Neutrophil (primary cell): ENCODE data around the gene PGM1.
A peak's percentile ranks its signal among the peaks of the same experiment; 100 is the strongest.

ENCODE experiments used
- H3K27ac ChIP-seq: fragments of 200-600 bp; sonication (generic); 2 replicates; pipeline ENCODE4 v1.5.1; 2016; ENCODE audit warnings: mild to moderate bottlenecking, moderate library complexity
- H3K27me3 ChIP-seq: fragments of 200-600 bp; sonication (generic); 2 replicates; pipeline ENCODE4 v1.6.0; 2016; ENCODE audit warnings: mild to moderate bottlenecking
- H3K36me3 ChIP-seq: fragments of 200-600 bp; sonication (generic); 2 replicates; pipeline ENCODE4 v1.5.1; 2017
- H3K4me1 ChIP-seq, 2 experiments: fragments of 200-600 bp in 1 of 2; sonication (generic) in 1 of 2; 1 replicate in 1 of 2; 2 replicates in 1 of 2; pipeline versions ENCODE4 v1.5.1 to v1.6.1; 2013 to 2016; ENCODE audit warnings: low read depth in 1 of 2, low read length in 1 of 2, mild to moderate bottlenecking in 1 of 2, moderate library complexity in 1 of 2; ENCODE audit not compliant: control insufficient read depth in 1 of 2, insufficient read depth in 1 of 2
- H3K4me3 ChIP-seq, 2 experiments: fragments of 200-600 bp in 1 of 2; sonication (generic) in 1 of 2; 1 replicate in 1 of 2; 2 replicates in 1 of 2; pipeline ENCODE4 v1.5.1; 2013 to 2016; ENCODE audit warnings: low read depth in 1 of 2, low read length in 1 of 2, mild to moderate bottlenecking in 1 of 2, moderate library complexity in 1 of 2
- H3K9me3 ChIP-seq: fragments of 200-600 bp; sonication (generic); 2 replicates; pipeline ENCODE4 v1.5.1; 2016
- TF ChIP-seq, protein P1 (sequence below): fragments of 200-600 bp; sonication (generic); IDR thresholded peaks from 2 replicates; pipeline ENCODE4 v1.5.1; 2016; ENCODE audit warnings: antibody characterized with exemption

The PGM1 gene

DNA sequence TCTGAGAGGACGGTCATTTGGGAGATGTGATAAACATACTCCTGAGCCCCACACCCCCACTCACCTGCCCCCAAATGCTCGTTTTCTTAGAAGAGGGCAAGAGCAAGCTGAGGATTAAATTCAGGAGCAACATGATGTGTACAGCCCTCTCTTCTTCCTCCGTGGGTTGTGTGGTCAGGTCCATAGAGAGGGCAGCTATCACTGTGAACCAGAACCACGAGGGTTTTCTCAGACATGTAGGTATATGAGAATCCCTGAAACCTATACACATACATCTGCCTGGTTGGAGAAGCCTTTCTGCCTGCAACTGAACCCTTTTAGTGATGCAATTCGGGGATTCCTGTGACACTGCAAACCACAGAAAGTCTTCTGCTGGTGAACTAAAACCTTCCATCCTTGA, 38.9 kb downstream of the PGM1 start:
- H3K36me3 ChIP-seq, result peaks cover 65% of the 10 kb centered on the region
- no peak overlapping the region for H3K4me3 ChIP-seq
- TF ChIP-seq, protein P1, sequence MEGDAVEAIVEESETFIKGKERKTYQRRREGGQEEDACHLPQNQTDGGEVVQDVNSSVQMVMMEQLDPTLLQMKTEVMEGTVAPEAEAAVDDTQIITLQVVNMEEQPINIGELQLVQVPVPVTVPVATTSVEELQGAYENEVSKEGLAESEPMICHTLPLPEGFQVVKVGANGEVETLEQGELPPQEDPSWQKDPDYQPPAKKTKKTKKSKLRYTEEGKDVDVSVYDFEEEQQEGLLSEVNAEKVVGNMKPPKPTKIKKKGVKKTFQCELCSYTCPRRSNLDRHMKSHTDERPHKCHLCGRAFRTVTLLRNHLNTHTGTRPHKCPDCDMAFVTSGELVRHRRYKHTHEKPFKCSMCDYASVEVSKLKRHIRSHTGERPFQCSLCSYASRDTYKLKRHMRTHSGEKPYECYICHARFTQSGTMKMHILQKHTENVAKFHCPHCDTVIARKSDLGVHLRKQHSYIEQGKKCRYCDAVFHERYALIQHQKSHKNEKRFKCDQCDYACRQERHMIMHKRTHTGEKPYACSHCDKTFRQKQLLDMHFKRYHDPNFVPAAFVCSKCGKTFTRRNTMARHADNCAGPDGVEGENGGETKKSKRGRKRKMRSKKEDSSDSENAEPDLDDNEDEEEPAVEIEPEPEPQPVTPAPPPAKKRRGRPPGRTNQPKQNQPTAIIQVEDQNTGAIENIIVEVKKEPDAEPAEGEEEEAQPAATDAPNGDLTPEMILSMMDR, result no peak
- H3K4me1 ChIP-seq, result peaks cover 5 to 11% of the 10 kb centered on the region in 2 experiments
- peak overlapping the region; percentile 65 for H3K27ac ChIP-seq
- no peaks in the 10 kb centered on the region for H3K9me3 ChIP-seq
- no peaks in the 10 kb centered on the region for H3K27me3 ChIP-seq

DNA sequence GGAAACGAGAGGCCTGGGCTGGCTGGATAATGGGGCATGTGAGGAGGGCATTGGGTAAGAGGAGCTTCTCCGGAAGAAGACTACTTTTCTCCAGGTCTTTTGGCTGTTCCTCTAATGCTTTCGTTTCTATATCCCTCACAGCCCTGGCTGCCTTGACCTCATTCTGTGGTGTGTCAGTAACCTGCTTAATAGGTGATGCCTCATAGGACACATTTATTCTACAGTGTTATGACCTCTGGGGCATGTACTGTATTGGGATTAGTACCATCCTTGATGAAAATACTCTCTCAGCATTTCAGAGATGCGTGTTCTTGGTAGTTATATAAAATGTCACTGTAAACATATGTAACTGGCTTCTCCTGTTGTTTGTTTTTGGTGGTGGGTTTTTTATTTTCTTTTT, 40.1 kb downstream of the PGM1 start:
- Histone ChIP-seq H3K4me3 (no peak overlapping the region), H3K27ac (no peak overlapping the region), H3K9me3 (no peaks in the 10 kb centered on the region), H3K27me3 (no peaks in the 10 kb centered on the region), H3K36me3 (peaks cover 77% of the 10 kb centered on the region), H3K4me1 (peaks cover 5 to 11% of the 10 kb centered on the region in 2 experiments)
- TF ChIP-seq, protein P1, result no peak

DNA sequence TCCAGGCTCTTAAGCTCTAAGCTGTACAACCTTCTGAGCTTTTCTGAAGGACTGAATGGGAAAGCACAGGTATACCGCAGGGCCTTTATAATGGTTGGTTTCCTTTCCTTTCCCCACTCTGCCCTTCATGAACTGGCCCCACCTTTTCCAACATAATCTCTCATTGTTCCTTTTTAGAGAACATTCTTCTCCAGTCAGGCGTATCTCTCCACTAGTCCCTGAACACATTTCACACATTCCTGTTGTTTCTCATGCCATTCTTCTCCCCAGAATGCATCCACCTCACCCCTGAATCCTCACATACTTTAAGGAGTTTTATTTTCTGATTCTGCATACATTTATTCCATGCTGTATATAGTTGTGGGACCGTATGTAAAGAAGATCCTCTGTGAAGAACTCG, 41.3 kb downstream of the PGM1 start:
- TF ChIP-seq, protein P1, result no peak
- peaks cover 81% of the 10 kb centered on the region for H3K36me3 ChIP-seq
- no peaks in the 10 kb centered on the region for H3K27me3 ChIP-seq

DNA sequence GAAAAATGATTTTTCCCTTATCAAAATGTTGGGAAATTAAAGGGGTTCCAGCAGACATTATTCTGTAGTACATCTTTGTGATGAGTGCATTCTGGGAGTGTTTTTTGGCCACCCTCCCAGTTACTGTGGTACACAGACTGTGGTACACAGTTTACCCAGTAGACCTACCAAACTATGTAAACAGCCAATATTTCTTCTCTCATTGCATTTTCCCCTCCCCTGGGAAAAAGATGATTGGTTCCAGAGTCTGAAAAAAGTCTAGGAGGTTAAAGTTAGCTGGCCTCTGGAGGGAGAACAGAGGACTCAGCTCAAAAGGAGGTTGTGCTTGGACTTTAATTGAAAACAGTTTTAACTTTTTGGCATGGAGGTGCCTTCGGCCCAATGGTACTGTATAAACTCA, 42.5 kb downstream of the PGM1 start:
- H3K36me3 ChIP-seq, result peaks cover 69% of the 10 kb centered on the region

More for the DNA sequence above, 41.3 kb downstream of the PGM1 start:
- Histone ChIP-seq H3K4me3 (no peak overlapping the region), H3K4me1 (peaks cover 5 to 12% of the 10 kb centered on the region in 2 experiments), H3K27ac (no peak overlapping the region), H3K9me3 (no peaks in the 10 kb centered on the region)

DNA sequence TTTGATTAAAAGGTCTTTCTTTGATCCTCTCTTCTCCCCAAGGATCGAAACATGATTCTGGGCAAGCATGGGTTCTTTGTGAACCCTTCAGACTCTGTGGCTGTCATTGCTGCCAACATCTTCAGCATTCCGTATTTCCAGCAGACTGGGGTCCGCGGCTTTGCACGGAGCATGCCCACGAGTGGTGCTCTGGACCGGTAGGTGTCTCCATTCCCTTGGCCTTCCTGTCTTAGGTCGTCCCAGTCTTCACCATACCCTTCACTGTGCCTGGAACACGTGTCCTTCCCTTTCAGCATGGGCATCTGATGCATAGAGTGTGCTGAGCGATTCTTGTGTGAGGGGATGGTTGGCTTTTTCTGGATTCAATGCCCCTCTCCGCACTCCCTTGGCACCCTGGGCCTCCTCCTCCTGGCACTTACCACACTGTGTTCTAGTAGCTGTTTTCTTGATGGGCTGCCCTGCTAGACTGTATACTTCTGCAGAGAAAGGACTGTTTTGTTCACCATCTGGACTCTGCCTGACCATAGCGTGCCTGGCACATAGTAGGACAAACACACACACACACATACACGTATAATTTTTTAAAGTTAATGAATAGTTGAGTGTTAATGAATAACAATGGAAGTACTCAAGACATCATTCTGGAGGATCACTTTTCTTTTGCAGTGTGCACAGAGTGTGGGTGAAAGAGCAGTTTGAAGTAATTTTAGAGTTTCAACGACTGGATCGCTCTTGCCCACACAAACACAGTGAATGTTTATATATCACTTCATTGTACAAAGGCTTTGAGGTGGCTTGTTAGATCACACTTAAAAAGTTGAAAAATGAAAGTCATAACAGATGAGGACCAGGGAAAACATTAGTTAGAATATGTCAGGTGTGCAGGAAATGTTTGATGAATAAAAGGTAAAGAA, 43.2 kb downstream of the PGM1 start:
- H3K4me1 ChIP-seq, result peaks cover 24 to 32% of the 10 kb centered on the region in 2 experiments
- H3K36me3 ChIP-seq, result peaks cover 62% of the 10 kb centered on the region
- no peaks in the 10 kb centered on the region for H3K27me3 ChIP-seq
- TF ChIP-seq, protein P1, result no peak
- H3K27ac ChIP-seq, result no peak overlapping the region
- no peaks in the 10 kb centered on the region for H3K9me3 ChIP-seq
- no peak overlapping the region for H3K4me3 ChIP-seq

More for the DNA sequence above, 42.5 kb downstream of the PGM1 start:
- Histone ChIP-seq H3K27ac (no peak overlapping the region), H3K4me1 (peaks cover 17 to 24% of the 10 kb centered on the region in 2 experiments), H3K27me3 (no peaks in the 10 kb centered on the region), H3K4me3 (no peak overlapping the region), H3K9me3 (no peaks in the 10 kb centered on the region)
- TF ChIP-seq, protein P1, result no peak
